ENCODE data around the gene LSM3.

- TF ChIP-seq POLR2A (IDR thresholded peaks at IDR 0.05; ENCODE audit: low read length) (no peak), GATA1 (IDR thresholded peaks at IDR 0.05; ENCODE audit: low read depth, low read length) (no peak)
Observed at GRCh38 chr3:14131134-14131533, 47.5 kb upstream of the LSM3 start.

Data from erythroblast (primary cell).